Colonic mucosa (tissue), 4 donors: ENCODE data around the gene C10orf53. TPM values are rescaled to one million over a fixed set of nuclear protein-coding genes. Genes with fewer than 3 reads are reported as not detected.
"Not testable (repeated sequence)": the region's sequence is repeated elsewhere in the genome, so short reads cannot be mapped to it uniquely, and the experiment has no call there.

ENCODE experiments used
- DNase-seq: peaks from one replicate; pipeline ENCODE4 v3.0.0-alpha.2; 2020
- H3K27ac ChIP-seq: fragments of 200-600 bp; one replicate; pipeline ENCODE4 v1.8.0; 2021
- H3K27me3 ChIP-seq: fragments of 200-600 bp; one replicate; pipeline ENCODE4 v1.8.0; 2021
- H3K36me3 ChIP-seq: fragments of 200-600 bp; one replicate; pipeline ENCODE4 v1.8.0; 2021
- H3K4me1 ChIP-seq: fragments of 200-600 bp; one replicate; pipeline ENCODE4 v1.8.0; 2021; ENCODE audit warnings: mild to moderate bottlenecking
- H3K4me3 ChIP-seq: fragments of 200-600 bp; one replicate; pipeline ENCODE4 v1.8.0; 2021
- H3K9ac ChIP-seq, 2 donors: one replicate each; pipeline ENCODE4 v1.7.0; 2013; ENCODE audit warnings: control low read depth in 2 of 2, low read depth in 2 of 2, low read length in 2 of 2
- H3K9me3 ChIP-seq: fragments of 200-600 bp; one replicate; pipeline ENCODE4 v1.8.0; 2021
- CTCF ChIP-seq: fragments of 200-600 bp; IDR thresholded peaks from one replicate; pipeline ENCODE4 v1.8.0; 2022; ENCODE audit warnings: antibody characterized with exemption, mild to moderate bottlenecking
- intact Hi-C: fragments of 100-400 bp; cut with DNase I; formaldehyde crosslinking; loops from one replicate; pipeline ENCODE4 v1.14.1; 2022
- total RNA-seq, 2 donors: library from RNA; stranded (reverse); fragmentation: NEBNext Ultra II Directional in 1 of 2; extraction: Animal tissue kit (Norgen Biotek cat#: 25700) in 1 of 2; gene quantifications; one replicate each; pipeline ENCODE4 v1.2.1, GENCODE V29; 2021
- donor health status: healthy.
- donor health status: DM: no; HTN: no; CAD: no.
- donor health status: DM: no; HTN: no; CAD: no.

The C10orf53 gene
- total RNA-seq, 2 donors from 2014 or later, result not detected

- no peaks in the 10 kb centered on the region for H3K9me3 ChIP-seq
- intact Hi-C loops, result no loop called here
- no peak for TF ChIP-seq CTCF
- no peak for DNase-seq
- H3K36me3 ChIP-seq, result no peaks in the 10 kb centered on the region
- no peak overlapping the region for H3K4me3 ChIP-seq
- H3K9ac ChIP-seq, result no peak overlapping the region
- no peaks in the 10 kb centered on the region for H3K4me1 ChIP-seq
- H3K27me3 ChIP-seq, result no peaks in the 10 kb centered on the region
- no peak overlapping the region for H3K27ac ChIP-seq
Observed at GRCh38 chr10:49709934-49710333, 30.5 kb downstream of the C10orf53 start.

- no peaks in the 10 kb centered on the region for H3K27me3 ChIP-seq
- no peak for TF ChIP-seq CTCF
- no peak overlapping the region for H3K27ac ChIP-seq
- H3K9ac ChIP-seq, result no peak overlapping the region
- intact Hi-C loops, result no loop called here
- H3K4me3 ChIP-seq, result no peak overlapping the region
- H3K4me1 ChIP-seq, result no peaks in the 10 kb centered on the region
- no peaks in the 10 kb centered on the region for H3K36me3 ChIP-seq
- DNase-seq, result no peak
- no peaks in the 10 kb centered on the region for H3K9me3 ChIP-seq
Observed at GRCh38 chr10:49710966-49711365, 31.5 kb downstream of the C10orf53 start.

DNA sequence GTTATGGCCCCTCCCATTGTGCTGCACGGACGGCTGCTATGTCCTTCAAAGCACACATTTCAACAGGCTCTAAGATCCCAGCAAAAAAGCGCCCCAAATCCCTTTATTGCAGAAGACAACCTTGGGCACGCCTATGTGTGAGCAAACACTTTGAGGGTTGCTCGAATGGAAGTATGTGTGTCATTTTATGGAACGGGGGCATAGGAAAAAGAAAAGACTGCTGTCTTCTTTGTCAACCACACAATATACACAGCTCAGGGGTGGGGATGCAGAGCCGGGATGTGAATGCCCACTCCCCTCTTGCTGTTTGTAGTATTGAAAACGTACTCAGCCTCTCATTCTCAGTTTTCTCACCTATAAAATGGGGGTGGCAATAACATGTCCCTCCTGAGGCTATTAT lies 32.0 kb downstream of the C10orf53 start:
- intact Hi-C loops, result no loop called here
- Histone ChIP-seq H3K4me3 (no peak overlapping the region), H3K36me3 (no peaks in the 10 kb centered on the region), H3K4me1 (no peaks in the 10 kb centered on the region), H3K9me3 (no peaks in the 10 kb centered on the region), H3K27ac (no peak overlapping the region), H3K27me3 (no peaks in the 10 kb centered on the region), H3K9ac (no peak overlapping the region)
- DNase-seq, result no peak
- TF ChIP-seq CTCF, result no peak

DNA sequence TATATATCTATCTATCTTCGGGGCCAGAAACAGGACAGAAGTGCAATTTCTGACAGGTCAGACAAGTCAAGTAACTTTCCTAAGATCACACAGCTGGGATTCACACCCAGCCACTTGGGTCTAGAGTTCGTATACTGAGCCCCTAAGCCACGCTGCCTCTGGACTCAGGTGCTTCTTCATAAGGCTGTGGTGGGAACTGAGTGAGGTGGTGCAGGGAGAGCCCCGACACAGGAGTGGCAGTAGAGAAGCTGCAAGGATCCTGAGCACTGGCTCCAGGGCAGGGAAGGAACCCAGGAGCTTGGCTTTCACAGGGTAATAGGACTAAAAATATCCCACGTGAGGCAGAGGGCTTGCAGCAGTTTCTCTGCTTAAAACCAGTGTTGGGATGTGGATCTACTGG lies 33.8 kb downstream of the C10orf53 start:
- H3K36me3 ChIP-seq, result no peaks in the 10 kb centered on the region
- intact Hi-C loops, result no loop called here
- no peaks in the 10 kb centered on the region for H3K27me3 ChIP-seq
- no peak overlapping the region for H3K9ac ChIP-seq
- no peak overlapping the region for H3K27ac ChIP-seq
- no peaks in the 10 kb centered on the region for H3K9me3 ChIP-seq
- H3K4me1 ChIP-seq, result no peaks in the 10 kb centered on the region
- no peak for DNase-seq
- no peak for TF ChIP-seq CTCF
- H3K4me3 ChIP-seq, result no peak overlapping the region

DNA sequence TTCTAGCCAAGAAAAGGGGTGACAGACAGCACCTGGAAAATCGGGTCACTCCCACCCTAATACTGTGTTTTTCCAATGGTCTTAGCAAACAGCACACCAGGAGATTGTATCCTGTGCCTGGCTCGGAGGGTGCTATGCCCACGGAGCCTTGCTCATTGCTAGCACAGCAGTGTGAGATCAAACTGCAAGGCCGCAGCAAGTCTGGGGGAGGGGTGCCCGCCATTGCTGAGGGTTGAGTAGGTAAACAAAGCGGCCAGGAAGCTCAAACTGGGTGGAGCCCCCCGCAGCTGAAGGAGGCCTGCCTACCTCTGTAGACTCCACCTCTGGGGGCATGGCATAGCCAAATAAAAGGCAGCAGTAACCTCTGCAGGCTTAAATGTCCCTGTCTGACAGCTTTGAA lies 35.7 kb downstream of the C10orf53 start:
- H3K9ac ChIP-seq, H3K27me3 ChIP-seq, DNase-seq, H3K9me3 ChIP-seq, H3K27ac ChIP-seq, intact Hi-C loops, H3K4me3 ChIP-seq, H3K4me1 ChIP-seq, H3K36me3 ChIP-seq: not testable (repeated sequence)

DNA sequence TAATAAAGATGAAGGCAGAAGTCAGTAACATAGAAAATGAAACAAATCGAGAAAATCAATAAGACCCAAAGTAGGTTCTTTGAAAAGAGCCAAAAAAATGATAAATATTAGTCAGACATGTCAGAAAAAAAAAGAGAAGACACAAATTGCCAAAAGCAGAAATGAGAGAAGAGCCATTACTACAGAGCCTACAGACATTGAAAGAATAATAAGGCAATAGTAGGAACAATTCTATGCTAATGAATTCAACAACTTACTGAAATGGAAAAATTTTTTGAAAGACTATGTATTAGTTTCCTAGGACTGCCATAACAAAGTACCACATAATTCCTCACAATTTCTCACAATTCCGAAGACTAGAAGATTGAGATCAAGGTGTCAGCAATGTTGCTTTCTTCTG lies 47.1 kb downstream of the C10orf53 start:
- Histone ChIP-seq H3K9ac (no peak overlapping the region), H3K27me3 (no peaks in the 10 kb centered on the region), H3K27ac (no peak overlapping the region), H3K4me3 (no peak overlapping the region), H3K9me3 (no peaks in the 10 kb centered on the region), H3K4me1 (no peaks in the 10 kb centered on the region), H3K36me3 (no peaks in the 10 kb centered on the region)
- intact Hi-C loops, result no loop called here
- DNase-seq, result no peak
- no peak for TF ChIP-seq CTCF
